Ishikawa (cell line): Measurements from ENCODE around the gene AKAP6.

Source experiments
- CEBPB ChIP-seq: IDR thresholded peaks from 2 replicates; pipeline ENCODE4 v1.6.1; 2012
- CREB1 ChIP-seq: IDR thresholded peaks from 2 replicates; pipeline ENCODE4 v1.6.1; 2012; ENCODE audit warnings: low read depth
- EGR1 ChIP-seq: IDR thresholded peaks from 2 replicates; pipeline ENCODE4 v1.6.1; 2012
- EP300 ChIP-seq: IDR thresholded peaks from 2 replicates; pipeline ENCODE4 v1.6.1; 2012; ENCODE audit warnings: borderline replicate concordance
- FOXM1 ChIP-seq: IDR thresholded peaks from 2 replicates; pipeline ENCODE4 v1.6.1; 2012; ENCODE audit warnings: low read depth, borderline replicate concordance
- NFIC ChIP-seq: IDR thresholded peaks from 2 replicates; pipeline ENCODE4 v1.6.1; 2012
- RAD21 ChIP-seq: IDR thresholded peaks from 2 replicates; pipeline ENCODE4 v1.6.1; 2012; ENCODE audit warnings: low read depth
- TAF1 ChIP-seq: IDR thresholded peaks from 2 replicates; pipeline ENCODE4 v1.6.1; 2012; ENCODE audit warnings: low read depth, mild to moderate bottlenecking
- TCF12 ChIP-seq: IDR thresholded peaks from 2 replicates; pipeline ENCODE4 v1.6.1; 2012; ENCODE audit warnings: low read depth
- TEAD4 ChIP-seq: IDR thresholded peaks from 2 replicates; pipeline ENCODE4 v1.6.1; 2012
- ZBTB7A ChIP-seq: IDR thresholded peaks from 2 replicates; pipeline ENCODE4 v1.6.1; 2012; ENCODE audit warnings: low read depth
- TF ChIP-seq, protein P1 (sequence below): IDR thresholded peaks from 2 replicates; pipeline ENCODE4 v1.6.1; 2012; ENCODE audit warnings: low read depth, mild to moderate bottlenecking
- TF ChIP-seq, protein P2 (sequence below): IDR thresholded peaks from 2 replicates; pipeline ENCODE4 v1.6.1; 2012
- TF ChIP-seq, protein P3 (sequence below): IDR thresholded peaks from 2 replicates; pipeline ENCODE4 v1.6.1; 2012

The AKAP6 gene

DNA sequence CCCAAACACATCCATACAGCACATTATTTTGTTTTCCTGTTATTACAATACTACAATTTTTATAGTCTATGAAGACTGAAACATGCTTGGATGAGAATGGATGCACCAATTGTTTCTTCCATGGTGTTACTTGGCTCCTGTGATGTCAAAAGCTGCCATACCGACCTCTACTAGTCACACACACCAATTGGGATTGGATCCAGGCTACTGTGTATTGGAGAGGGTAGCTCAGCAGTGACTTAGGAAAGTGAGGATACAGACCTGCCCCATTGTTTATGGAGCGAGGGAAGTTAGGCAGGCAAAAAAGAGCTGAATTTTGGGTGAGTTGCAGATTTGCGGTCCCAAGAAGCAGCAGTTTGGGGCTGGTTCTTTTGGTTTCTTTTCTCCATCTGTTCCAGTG is 30.8 kb upstream of the AKAP6 start:
- TF ChIP-seq, protein P1, sequence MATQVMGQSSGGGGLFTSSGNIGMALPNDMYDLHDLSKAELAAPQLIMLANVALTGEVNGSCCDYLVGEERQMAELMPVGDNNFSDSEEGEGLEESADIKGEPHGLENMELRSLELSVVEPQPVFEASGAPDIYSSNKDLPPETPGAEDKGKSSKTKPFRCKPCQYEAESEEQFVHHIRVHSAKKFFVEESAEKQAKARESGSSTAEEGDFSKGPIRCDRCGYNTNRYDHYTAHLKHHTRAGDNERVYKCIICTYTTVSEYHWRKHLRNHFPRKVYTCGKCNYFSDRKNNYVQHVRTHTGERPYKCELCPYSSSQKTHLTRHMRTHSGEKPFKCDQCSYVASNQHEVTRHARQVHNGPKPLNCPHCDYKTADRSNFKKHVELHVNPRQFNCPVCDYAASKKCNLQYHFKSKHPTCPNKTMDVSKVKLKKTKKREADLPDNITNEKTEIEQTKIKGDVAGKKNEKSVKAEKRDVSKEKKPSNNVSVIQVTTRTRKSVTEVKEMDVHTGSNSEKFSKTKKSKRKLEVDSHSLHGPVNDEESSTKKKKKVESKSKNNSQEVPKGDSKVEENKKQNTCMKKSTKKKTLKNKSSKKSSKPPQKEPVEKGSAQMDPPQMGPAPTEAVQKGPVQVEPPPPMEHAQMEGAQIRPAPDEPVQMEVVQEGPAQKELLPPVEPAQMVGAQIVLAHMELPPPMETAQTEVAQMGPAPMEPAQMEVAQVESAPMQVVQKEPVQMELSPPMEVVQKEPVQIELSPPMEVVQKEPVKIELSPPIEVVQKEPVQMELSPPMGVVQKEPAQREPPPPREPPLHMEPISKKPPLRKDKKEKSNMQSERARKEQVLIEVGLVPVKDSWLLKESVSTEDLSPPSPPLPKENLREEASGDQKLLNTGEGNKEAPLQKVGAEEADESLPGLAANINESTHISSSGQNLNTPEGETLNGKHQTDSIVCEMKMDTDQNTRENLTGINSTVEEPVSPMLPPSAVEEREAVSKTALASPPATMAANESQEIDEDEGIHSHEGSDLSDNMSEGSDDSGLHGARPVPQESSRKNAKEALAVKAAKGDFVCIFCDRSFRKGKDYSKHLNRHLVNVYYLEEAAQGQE, result no peak

DNA sequence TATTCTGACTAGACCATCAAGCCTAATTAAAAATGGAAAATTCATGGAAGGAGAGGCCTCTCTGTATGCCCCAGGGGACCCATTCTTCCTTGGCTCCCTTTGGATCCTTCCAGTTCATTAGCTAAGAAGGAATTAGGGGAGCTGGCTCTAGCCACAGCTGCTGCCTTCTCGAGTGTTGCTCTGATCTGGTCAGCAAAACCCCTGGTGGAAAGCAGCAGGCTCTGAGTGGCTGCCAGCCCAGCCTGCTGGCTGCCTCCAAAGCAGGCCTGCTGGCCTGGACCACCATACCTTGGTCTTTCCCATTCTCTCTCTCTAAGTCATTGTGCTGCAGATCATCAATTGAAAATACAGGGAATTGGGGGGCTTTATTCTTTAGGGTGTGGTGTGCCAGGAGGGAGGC is 29.0 kb upstream of the AKAP6 start:
- TF ChIP-seq TCF12, result no peak
- TF ChIP-seq, protein P1, result no peak
- TF ChIP-seq TAF1, result no peak
- TF ChIP-seq, protein P2, sequence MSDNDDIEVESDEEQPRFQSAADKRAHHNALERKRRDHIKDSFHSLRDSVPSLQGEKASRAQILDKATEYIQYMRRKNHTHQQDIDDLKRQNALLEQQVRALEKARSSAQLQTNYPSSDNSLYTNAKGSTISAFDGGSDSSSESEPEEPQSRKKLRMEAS, result no peak
- TF ChIP-seq EP300, result no peak

DNA sequence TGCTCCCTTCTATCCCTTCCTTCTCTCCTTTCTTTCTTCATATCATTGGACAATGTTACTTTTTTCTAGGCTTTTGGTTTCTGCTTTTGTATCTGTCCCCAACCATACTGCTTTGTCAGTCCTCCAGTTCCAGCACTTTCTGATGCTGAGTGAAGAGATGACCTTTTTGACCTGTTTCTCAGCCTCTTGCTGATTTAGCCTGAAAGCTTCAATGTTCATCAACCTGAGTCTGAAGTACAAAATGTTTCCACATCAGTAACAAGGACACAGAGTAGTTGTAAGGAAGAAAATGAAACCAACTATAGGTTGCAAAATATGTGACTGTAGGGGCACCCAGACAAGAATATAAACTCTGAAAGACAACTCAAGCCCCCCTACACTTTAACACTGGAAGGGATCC is 25.2 kb upstream of the AKAP6 start:
- TF ChIP-seq EGR1 (no peak), TEAD4 (no peak)
- TF ChIP-seq, protein P1, result no peak

DNA sequence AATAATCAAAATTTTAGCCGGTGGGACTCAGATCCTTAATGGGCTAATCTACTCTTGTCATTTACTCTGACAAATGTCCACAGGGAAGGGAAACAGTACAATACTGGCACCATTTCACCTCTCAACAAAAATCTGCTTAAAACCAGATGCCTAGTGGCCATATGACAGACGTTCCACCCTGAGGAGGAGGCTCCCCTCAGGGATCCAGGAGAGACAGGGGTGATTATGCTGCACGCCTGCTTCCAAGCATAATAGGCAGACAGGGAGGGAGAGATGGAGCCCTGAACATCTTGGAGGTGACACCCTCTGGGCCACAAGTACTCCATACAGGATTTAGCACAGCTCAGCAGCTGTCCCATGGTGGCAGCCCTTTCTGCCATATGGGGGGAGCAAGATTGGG is 24.8 kb upstream of the AKAP6 start:
- no peak for TF ChIP-seq CREB1
- no peak for TF ChIP-seq NFIC
- TF ChIP-seq, protein P3, sequence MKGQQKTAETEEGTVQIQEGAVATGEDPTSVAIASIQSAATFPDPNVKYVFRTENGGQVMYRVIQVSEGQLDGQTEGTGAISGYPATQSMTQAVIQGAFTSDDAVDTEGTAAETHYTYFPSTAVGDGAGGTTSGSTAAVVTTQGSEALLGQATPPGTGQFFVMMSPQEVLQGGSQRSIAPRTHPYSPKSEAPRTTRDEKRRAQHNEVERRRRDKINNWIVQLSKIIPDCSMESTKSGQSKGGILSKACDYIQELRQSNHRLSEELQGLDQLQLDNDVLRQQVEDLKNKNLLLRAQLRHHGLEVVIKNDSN, result no peak
- TF ChIP-seq TCF12, result no peak
- TF ChIP-seq, protein P2, result no peak
- no peak for TF ChIP-seq EGR1
- TF ChIP-seq TEAD4, result no peak
- TF ChIP-seq FOXM1, result no peak
- TF ChIP-seq, protein P1, result no peak
- no peak for TF ChIP-seq CEBPB

DNA sequence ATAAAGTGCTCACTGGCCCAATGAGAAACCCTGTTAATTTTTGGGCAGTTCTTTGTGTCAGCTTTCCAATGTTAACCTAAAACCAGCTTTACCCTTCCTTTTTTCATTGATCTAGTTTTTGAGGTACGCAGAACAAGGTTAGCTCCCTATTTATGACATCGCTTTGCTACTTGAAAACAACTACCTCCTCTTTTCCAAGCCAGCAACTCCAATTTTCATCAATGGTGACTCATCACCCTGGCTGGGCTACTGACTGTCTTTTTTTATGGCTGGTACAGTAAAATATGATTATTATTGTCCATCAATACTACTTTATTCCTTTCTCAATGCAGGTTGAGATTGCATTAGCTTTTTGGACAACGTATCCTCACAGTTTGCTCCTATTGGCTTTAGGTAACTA is 22.5 kb upstream of the AKAP6 start:
- TF ChIP-seq, protein P1, result no peak
- TF ChIP-seq EGR1 (no peak), RAD21 (no peak), CEBPB (no peak), ZBTB7A (no peak), TEAD4 (no peak), CREB1 (no peak), NFIC (no peak), TAF1 (no peak), EP300 (no peak), TCF12 (no peak), FOXM1 (no peak)
- TF ChIP-seq, protein P2, result no peak
